IMR-90 (cell line): ENCODE data around the gene TAF1B. TPM values are rescaled to one million over a fixed set of nuclear protein-coding genes. Genes with fewer than 3 reads are reported as not detected.

Source experiments
- ATAC-seq: fragments of 200-7000 bp; cut with Tn5 transposase; 2 replicates; pipeline ENCODE4 v1.9.1; 2020; ENCODE audit warnings: low read depth, mild to moderate bottlenecking, moderate library complexity
- BruUV-seq: library from RNA; stranded (reverse); fragments of 400-500 nt; replicated peaks from 2 replicates; lab custom pipeline; 2021; lab: Mats Ljungman, UMichigan
- CTCF ChIA-PET: fragments of 300-600 bp; formaldehyde crosslinking; extraction: SDS; loops from one replicate; lab custom pipeline; 2021; ENCODE audit warnings: antibody characterized with exemption; lab: Yijun Ruan, JAX
- POLR2A ChIA-PET: fragments of 300-600 bp; sonication (Branson Sonifier 250); formaldehyde crosslinking; loops from one replicate; lab custom pipeline; 2022; ENCODE audit warnings: antibody characterized with exemption; ENCODE audit not compliant: unreplicated experiment; lab: Charles Lee
- DNase-seq: peaks from one replicate; pipeline ENCODE4 v3.0.0; 2013
- H2AFZ ChIP-seq: replicated peaks from 2 replicates; pipeline ENCODE3; 2013; ENCODE audit warnings: low read length, mild to moderate bottlenecking; ENCODE audit not compliant: poor library complexity
- H2AK5ac ChIP-seq: 2 replicates; pipeline ENCODE4 v1.6.1; 2013; ENCODE audit warnings: low read depth, low read length, inconsistent platforms
- H2AK9ac ChIP-seq: replicated peaks from 2 replicates; pipeline ENCODE3; 2013; ENCODE audit warnings: mild to moderate bottlenecking, low read depth, low read length, moderate library complexity; ENCODE audit not compliant: poor library complexity
- H2BK120ac ChIP-seq: 2 replicates; pipeline ENCODE4 v1.6.1; 2013; ENCODE audit warnings: low read depth, low read length, inconsistent platforms
- H2BK15ac ChIP-seq: 3 replicates; pipeline ENCODE4 v1.6.1; 2013; ENCODE audit warnings: low read depth, low read length, inconsistent platforms
- H2BK20ac ChIP-seq: 2 replicates; pipeline ENCODE4 v1.6.1; 2013; ENCODE audit warnings: low read depth, mild to moderate bottlenecking, inconsistent platforms, low read length, moderate library complexity
- H2BK5ac ChIP-seq: 2 replicates; pipeline ENCODE4 v1.6.1; 2013; ENCODE audit warnings: mild to moderate bottlenecking, low read depth, low read length, inconsistent platforms; ENCODE audit not compliant: poor library complexity, severe bottlenecking
- H3K14ac ChIP-seq: replicated peaks from 2 replicates; pipeline ENCODE4 v1.6.1; 2013; ENCODE audit warnings: low read depth, low read length, inconsistent platforms
- H3K18ac ChIP-seq: 2 replicates; pipeline ENCODE4 v1.6.1; 2013; ENCODE audit warnings: low read depth, low read length, control low read depth
- H3K23ac ChIP-seq: 2 replicates; pipeline ENCODE4 v1.6.1; 2013; ENCODE audit warnings: low read depth, low read length, inconsistent platforms
- H3K27ac ChIP-seq: 2 replicates; pipeline ENCODE4 v1.5.1; 2013; ENCODE audit warnings: mild to moderate bottlenecking, control low read depth, low read length; ENCODE audit not compliant: insufficient read depth
- H3K27me3 ChIP-seq: 2 replicates; pipeline ENCODE4 v1.6.1; 2013; ENCODE audit warnings: low read length; ENCODE audit not compliant: control insufficient read depth, insufficient read depth
- H3K36me3 ChIP-seq: 2 replicates; pipeline ENCODE4 v1.6.1; 2013; ENCODE audit warnings: low read length, mixed read lengths; ENCODE audit not compliant: control insufficient read depth, insufficient read depth
- H3K4ac ChIP-seq: 2 replicates; pipeline ENCODE4 v1.6.1; 2013; ENCODE audit warnings: low read depth, low read length, inconsistent platforms
- H3K4me1 ChIP-seq: 2 replicates; pipeline ENCODE4 v1.6.1; 2013; ENCODE audit warnings: low read length, mixed read lengths; ENCODE audit not compliant: control insufficient read depth, insufficient read depth
- H3K4me2 ChIP-seq: 2 replicates; pipeline ENCODE4 v1.6.1; 2013; ENCODE audit warnings: low read depth, mild to moderate bottlenecking, control low read depth, low read length, moderate library complexity
- H3K4me3 ChIP-seq: 2 replicates; pipeline ENCODE4 v1.5.1; 2013; ENCODE audit warnings: low read depth, mild to moderate bottlenecking, control low read depth, low read length, moderate library complexity; ENCODE audit not compliant: insufficient read depth
- H3K56ac ChIP-seq: 2 replicates; pipeline ENCODE4 v1.6.1; 2013; ENCODE audit warnings: low read length, inconsistent platforms; ENCODE audit not compliant: insufficient read depth; ENCODE audit errors: extremely low read depth
- H3K79me1 ChIP-seq, 2 experiments: 2 replicates each; pipeline ENCODE4 v1.6.1; 2013; ENCODE audit warnings: low read length in 2 of 2, inconsistent platforms in 1 of 2, low read depth in 1 of 2
- H3K9ac ChIP-seq: 2 replicates; pipeline ENCODE4 v1.6.1; 2013; ENCODE audit warnings: low read depth, low read length, control low read depth
- H3K9me1 ChIP-seq: 2 replicates; pipeline ENCODE4 v1.6.1; 2013; ENCODE audit warnings: low read length, inconsistent platforms; ENCODE audit not compliant: insufficient read depth
- H3K9me3 ChIP-seq: 2 replicates; pipeline ENCODE4 v1.6.1; 2013; ENCODE audit warnings: low read length; ENCODE audit not compliant: control insufficient read depth, insufficient read depth
- H4K20me1 ChIP-seq: 2 replicates; pipeline ENCODE4 v1.6.1; 2013; ENCODE audit warnings: low read length, inconsistent platforms; ENCODE audit not compliant: insufficient read depth
- H4K5ac ChIP-seq: 2 replicates; pipeline ENCODE4 v1.6.1; 2013; ENCODE audit warnings: mild to moderate bottlenecking, low read depth, low read length, control low read depth
- H4K8ac ChIP-seq, 2 experiments: 2 replicates each; pipeline ENCODE4 v1.6.1; 2013; ENCODE audit warnings: low read depth in 2 of 2, low read length in 2 of 2, control low read depth in 1 of 2, inconsistent platforms in 1 of 2
- H4K91ac ChIP-seq: 2 replicates; pipeline ENCODE4 v1.6.1; 2013; ENCODE audit warnings: low read depth, low read length, inconsistent platforms; ENCODE audit not compliant: insufficient read depth
- CHD1 ChIP-seq: IDR thresholded peaks from 2 replicates; pipeline ENCODE4 v1.6.1; 2012; ENCODE audit warnings: low read depth, low read length, improper control_type of control experiment
- CTCF ChIP-seq: conservative IDR thresholded peaks from 2 replicates; pipeline ENCODE4 v1.5.1; 2012; ENCODE audit warnings: mild to moderate bottlenecking, low read depth, low read length, improper control_type of control experiment
- MAFK ChIP-seq: IDR thresholded peaks from 2 replicates; pipeline ENCODE4 v1.6.1; 2012; ENCODE audit warnings: low read depth, low read length, improper control_type of control experiment
- MAZ ChIP-seq: IDR thresholded peaks from 2 replicates; pipeline ENCODE4 v1.6.1; 2012; ENCODE audit warnings: low read depth, mild to moderate bottlenecking, low read length, improper control_type of control experiment, moderate library complexity, borderline replicate concordance
- MXI1 ChIP-seq: IDR thresholded peaks from 2 replicates; pipeline ENCODE4 v1.6.1; 2012; ENCODE audit warnings: low read depth, mild to moderate bottlenecking, low read length, moderate library complexity, borderline replicate concordance
- NFE2L2 ChIP-seq: fragments of 150-350 bp; IDR thresholded peaks from 2 replicates; pipeline ENCODE4 v1.6.1; 2016; ENCODE audit warnings: low read depth, mild to moderate bottlenecking, low read length
- POLR2A ChIP-seq: IDR thresholded peaks from 2 replicates; pipeline ENCODE4 v1.6.1; 2012; ENCODE audit warnings: mild to moderate bottlenecking, low read depth, low read length
- RAD21 ChIP-seq: IDR thresholded peaks from 2 replicates; pipeline ENCODE4 v1.6.1; 2012; ENCODE audit warnings: low read length, improper control_type of control experiment
- RFX5 ChIP-seq: IDR thresholded peaks from 2 replicates; pipeline ENCODE4 v1.8.0; 2012; ENCODE audit warnings: low read depth, mild to moderate bottlenecking, low read length, moderate library complexity
- SMC3 ChIP-seq: fragments of 150-350 bp; IDR thresholded peaks from 2 replicates; pipeline ENCODE4 v1.6.1; 2016; ENCODE audit warnings: low read depth, mild to moderate bottlenecking, antibody characterized with exemption, low read length, moderate library complexity
- USF2 ChIP-seq: fragments of 150-350 bp; IDR thresholded peaks from 2 replicates; pipeline ENCODE4 v1.6.1; 2017; ENCODE audit warnings: mild to moderate bottlenecking, antibody characterized with exemption, low read length, low read depth
- WGBS, 2 experiments: methylation state at CpG; one replicate each; pipeline versions ENCODE4 v1.1.5 to v1.1.7; 2013; ENCODE audit warnings: missing lambda C conversion rate in 2 of 2; ENCODE audit not compliant: insufficient read length in 1 of 2; ENCODE audit errors: extremely low coverage in 2 of 2; 5-methylcytosine and 5-hydroxymethylcytosine counted together
- dilution Hi-C: fragments of 300-500 bp; cut with HindIII; formaldehyde crosslinking; loops from one replicate; pipeline ENCODE4 v1.14.3; 2018; ENCODE audit warnings: low sequenced_read_pairs; ENCODE audit not compliant: unreplicated experiment
- in situ Hi-C: fragments of 300-500 bp; cut with MboI; formaldehyde crosslinking; loops from 3 replicates; pipeline ENCODE4 v1.14.3; 2019; ENCODE audit warnings: low sequenced_read_pairs, inconsistent platforms, mixed read lengths
- intact Hi-C: fragments of 100-400 bp; cut with micrococcal nuclease; formaldehyde crosslinking; loops from 2 replicates; pipeline ENCODE4 v1.10.0; 2022
- polyA plus RNA-seq, 3 experiments: library from polyadenylated mRNA; depleted of rRNA; stranded (reverse); fragments of >200 nt; gene quantifications; 2 replicates each; pipeline ENCODE4 v1.2.3, GENCODE V29; 2012; ENCODE audit warnings: low replicate concordance in 1 of 3
- total RNA-seq: library from RNA; depleted of rRNA; stranded (reverse); fragments of >200 nt; gene quantifications from 2 replicates; pipeline ENCODE4 v1.2.3, GENCODE V29; 2012
- TF ChIP-seq, protein P1 (sequence below): fragments of 150-350 bp; IDR thresholded peaks from 2 replicates; pipeline ENCODE4 v1.6.1; 2016; ENCODE audit warnings: low read depth, mild to moderate bottlenecking, low read length, moderate library complexity, borderline replicate concordance

TAF1B gene
- total and polyA plus RNA-seq, 2 of the 4 experiments (the other 2 are of a cell fraction), result 8.4 to 19.9 TPM

GRCh38 chr2:9877726-9878125 lies 34.5 kb downstream of the TAF1B start:
- no peak overlapping the region for H2AK5ac ChIP-seq
- H4K8ac ChIP-seq, result no peak overlapping the region
- DNase-seq (no peak), ATAC-seq (no peak)
- no peak overlapping the region for H3K4me3 ChIP-seq
- no peak overlapping the region for H3K23ac ChIP-seq
- no TSS peak for BruUV-seq
- H2BK20ac ChIP-seq, result no peak overlapping the region
- H3K36me3 ChIP-seq, result peaks cover 16% of the 10 kb centered on the region
- H2AFZ ChIP-seq, result no peak overlapping the region
- H3K18ac ChIP-seq, result no peak overlapping the region
- no CpG with 5 or more reads among the region's 2 CpGs for WGBS, 2 experiments
- H4K91ac ChIP-seq, result no peak overlapping the region
- peaks cover 4 to 7% of the 10 kb centered on the region in 2 experiments; a peak in 3 of 4 replicates for H3K79me1 ChIP-seq
- peaks cover 2% of the 10 kb centered on the region; the same call in 1 of the 2 replicates for H3K9me1 ChIP-seq
- no peak overlapping the region for H2BK120ac ChIP-seq
- no peak overlapping the region for H3K9ac ChIP-seq
- no peak overlapping the region for H3K27ac ChIP-seq
- H3K56ac ChIP-seq, result no peak overlapping the region
- no peak overlapping the region for H2BK15ac ChIP-seq
- TF ChIP-seq SMC3 (no peak), CHD1 (no peak), RFX5 (no peak), NFE2L2 (no peak), POLR2A (no peak), MAFK (no peak), MAZ (no peak), RAD21 (no peak), USF2 (no peak), CTCF (no peak), MXI1 (no peak)
- TF ChIP-seq, protein P1, sequence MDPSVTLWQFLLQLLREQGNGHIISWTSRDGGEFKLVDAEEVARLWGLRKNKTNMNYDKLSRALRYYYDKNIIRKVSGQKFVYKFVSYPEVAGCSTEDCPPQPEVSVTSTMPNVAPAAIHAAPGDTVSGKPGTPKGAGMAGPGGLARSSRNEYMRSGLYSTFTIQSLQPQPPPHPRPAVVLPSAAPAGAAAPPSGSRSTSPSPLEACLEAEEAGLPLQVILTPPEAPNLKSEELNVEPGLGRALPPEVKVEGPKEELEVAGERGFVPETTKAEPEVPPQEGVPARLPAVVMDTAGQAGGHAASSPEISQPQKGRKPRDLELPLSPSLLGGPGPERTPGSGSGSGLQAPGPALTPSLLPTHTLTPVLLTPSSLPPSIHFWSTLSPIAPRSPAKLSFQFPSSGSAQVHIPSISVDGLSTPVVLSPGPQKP, result no peak
- in situ Hi-C loops (no loop called here), dilution Hi-C loops (no loop called here), intact Hi-C loops (no loop called here)
- POLR2A ChIA-PET, result no interaction called here
- no peak overlapping the region for H4K5ac ChIP-seq
- no peaks in the 10 kb centered on the region for H3K9me3 ChIP-seq
- H3K4ac ChIP-seq, result no peak overlapping the region
- H2BK5ac ChIP-seq, result no peak overlapping the region
- H3K27me3 ChIP-seq, result no peaks in the 10 kb centered on the region
- H3K14ac ChIP-seq, result no peak overlapping the region
- CTCF ChIA-PET, result no interaction called here
- no peaks in the 10 kb centered on the region for H4K20me1 ChIP-seq
- H3K4me1 ChIP-seq, result no peaks in the 10 kb centered on the region
- no peak overlapping the region for H2AK9ac ChIP-seq
- no peak overlapping the region for H3K4me2 ChIP-seq
